ENCODE measurements around the gene MEI4. TPM values are rescaled to one million over a fixed set of nuclear protein-coding genes. Genes with fewer than 3 reads are reported as not detected.

MEI4 gene
- total and polyA plus RNA-seq, 3 experiments from 2014 or later = not detected

DNA sequence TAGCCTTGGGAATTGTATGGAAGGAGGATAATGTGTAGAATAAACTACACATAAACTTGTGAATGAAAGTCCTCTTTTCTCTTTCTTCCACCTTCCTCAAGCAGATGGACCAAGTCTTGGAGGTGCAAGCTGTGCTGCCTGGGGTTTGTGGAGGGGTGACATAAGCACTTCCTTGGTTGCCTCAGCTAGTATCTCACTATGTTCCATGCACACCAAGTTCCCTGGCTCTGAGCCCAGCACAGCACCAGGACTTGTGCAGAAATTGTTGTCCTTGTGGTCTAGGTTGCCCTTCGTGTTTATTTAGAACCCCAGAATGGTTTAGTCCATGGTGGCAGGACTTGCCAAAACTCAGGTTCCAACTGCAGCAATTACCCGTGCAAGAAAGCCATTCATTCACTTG, 110.3 kb downstream of the MEI4 start:
- Histone ChIP-seq H3K4me1 (ENCODE audit: insufficient read depth, low read length) (no peaks in the 10 kb centered on the region), H3K36me3 (ENCODE audit: insufficient read depth, low read length) (no peaks in the 10 kb centered on the region), H3K27ac (ENCODE audit: low read depth, low read length) (no peak overlapping the region), H3K9me3 (ENCODE audit: low read length) (no peaks in the 10 kb centered on the region), H3K27me3 (ENCODE audit: insufficient read depth, low read length, poor library complexity, severe bottlenecking) (no peaks in the 10 kb centered on the region), H3K4me3 (ENCODE audit: low read length) (no peak overlapping the region)
- ChIA-PET POLR2A (no interaction called here), CTCF (no interaction called here)
- Mint-ChIP-seq H3K27ac (no peak overlapping the region), H3K4me1 (no peaks in the 10 kb centered on the region), H3K9me3 (peaks cover 0 to 4% (median 2%) of the 10 kb centered on the region in 5 donors), H3K4me3 (no peak overlapping the region), H3K36me3 (no peaks in the 10 kb centered on the region), H3K27me3 (no peaks in the 10 kb centered on the region)
- no peak for DNase-seq

DNA sequence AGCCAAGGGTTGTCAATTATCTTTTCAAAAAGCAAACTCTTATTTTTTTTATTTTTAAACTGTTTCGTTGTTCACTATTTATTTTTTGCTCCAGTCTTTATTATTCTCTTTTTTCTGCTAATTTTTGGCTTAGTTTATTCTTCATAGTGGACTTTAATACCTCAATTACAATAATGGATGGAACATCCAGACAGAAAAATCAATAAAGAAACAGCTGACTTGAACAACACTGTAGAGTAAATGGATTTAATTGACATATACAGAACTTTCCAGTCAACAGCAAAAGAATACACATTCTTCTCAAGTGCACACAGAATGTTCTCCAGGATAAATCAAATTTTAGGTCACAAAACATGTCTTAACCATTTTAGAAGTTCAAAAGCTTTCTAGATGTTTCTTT, 111.5 kb downstream of the MEI4 start:
- Histone ChIP-seq H3K27me3 (ENCODE audit: insufficient read depth, low read length, poor library complexity, severe bottlenecking) (no peaks in the 10 kb centered on the region), H3K4me1 (ENCODE audit: insufficient read depth, low read length) (no peaks in the 10 kb centered on the region), H3K9me3 (ENCODE audit: low read length) (no peaks in the 10 kb centered on the region), H3K4me3 (ENCODE audit: low read length) (no peak overlapping the region), H3K36me3 (ENCODE audit: insufficient read depth, low read length) (no peaks in the 10 kb centered on the region), H3K27ac (ENCODE audit: low read depth, low read length) (no peak overlapping the region)
- H3K27me3 Mint-ChIP-seq = no peaks in the 10 kb centered on the region
- H3K36me3 Mint-ChIP-seq = no peaks in the 10 kb centered on the region
- peak overlapping the region in 1 of 8 donors; percentile 34 for H3K27ac Mint-ChIP-seq
- CTCF ChIA-PET = no interaction called here
- H3K4me1 Mint-ChIP-seq = no peaks in the 10 kb centered on the region
- H3K9me3 Mint-ChIP-seq = peaks cover 0 to 11% (median 0%) of the 10 kb centered on the region in 5 donors
- no peak overlapping the region for H3K4me3 Mint-ChIP-seq
- DNase-seq = no peak
- POLR2A ChIA-PET = no interaction called here

DNA sequence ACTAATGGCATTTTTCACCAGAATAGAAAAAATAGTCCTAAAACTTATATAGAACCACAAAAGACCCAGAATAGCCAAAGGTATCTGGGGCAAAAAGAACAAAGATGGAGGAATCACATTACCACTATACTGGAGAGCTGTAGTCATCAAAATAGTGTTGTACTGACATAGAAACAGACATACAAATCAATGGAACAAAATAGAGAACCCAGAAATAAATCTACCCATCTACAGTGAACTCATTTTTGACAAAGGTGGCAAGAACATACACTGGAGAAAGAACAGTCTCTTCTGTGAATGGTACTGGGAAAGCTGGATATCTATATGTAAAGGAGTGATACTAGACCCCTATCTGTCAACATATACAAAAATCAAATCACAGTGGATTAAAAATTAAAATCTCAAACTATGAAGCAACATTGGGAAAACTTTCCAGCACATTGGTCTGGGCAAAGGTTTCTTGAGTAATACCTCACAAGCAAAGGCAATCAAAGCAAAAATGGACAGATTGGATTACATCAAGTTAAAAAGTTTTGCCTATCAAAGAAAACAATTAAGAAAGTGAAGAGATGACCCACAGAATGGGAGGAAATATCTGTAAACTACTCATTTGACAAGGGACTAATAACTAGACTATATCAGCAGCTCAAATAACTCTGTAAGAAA, 120.5 kb downstream of the MEI4 start:
- Histone ChIP-seq H3K27ac (ENCODE audit: low read depth, low read length) (no peak overlapping the region), H3K4me3 (ENCODE audit: low read length) (no peak overlapping the region), H3K4me1 (ENCODE audit: insufficient read depth, low read length) (no peaks in the 10 kb centered on the region), H3K36me3 (ENCODE audit: insufficient read depth, low read length) (no peaks in the 10 kb centered on the region), H3K9me3 (ENCODE audit: low read length) (no peaks in the 10 kb centered on the region), H3K27me3 (ENCODE audit: insufficient read depth, low read length, poor library complexity, severe bottlenecking) (no peaks in the 10 kb centered on the region)
- no peaks in the 10 kb centered on the region for H3K4me1 Mint-ChIP-seq
- H3K4me3 Mint-ChIP-seq = no peak overlapping the region
- H3K9me3 Mint-ChIP-seq = peaks cover 0 to 10% (median 3%) of the 10 kb centered on the region in 5 donors
- no peaks in the 10 kb centered on the region for H3K27me3 Mint-ChIP-seq
- ChIA-PET CTCF (no interaction called here), POLR2A (no interaction called here)
- no peaks in the 10 kb centered on the region for H3K36me3 Mint-ChIP-seq
- no peak overlapping the region for H3K27ac Mint-ChIP-seq
- no peak for DNase-seq

DNA sequence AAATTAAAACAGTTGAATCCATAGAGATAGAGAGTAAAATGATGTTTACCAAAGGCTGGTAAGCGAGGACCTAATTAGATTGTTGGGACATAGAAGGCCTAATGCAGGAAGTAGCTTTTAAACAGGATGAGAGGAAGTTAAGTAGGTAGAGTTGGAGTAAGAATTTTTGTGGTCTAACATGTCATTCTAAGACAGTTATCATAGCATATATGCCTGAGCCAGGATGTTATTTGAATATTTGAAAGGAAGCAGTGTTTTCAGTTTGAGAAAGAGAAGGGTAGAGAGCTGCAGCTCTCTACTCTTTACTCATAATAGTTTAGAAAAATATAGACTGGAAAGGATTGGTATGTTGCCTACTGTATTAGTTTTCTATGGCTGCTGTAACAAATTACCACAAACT, 121.6 kb downstream of the MEI4 start:
- Mint-ChIP-seq H3K4me3 (no peak overlapping the region), H3K27me3 (no peaks in the 10 kb centered on the region), H3K9me3 (peaks cover 0 to 4% (median 3%) of the 10 kb centered on the region in 5 donors), H3K4me1 (no peaks in the 10 kb centered on the region), H3K36me3 (no peaks in the 10 kb centered on the region), H3K27ac (no peak overlapping the region)
- CTCF ChIA-PET = no interaction called here
- no peak overlapping the region for H3K27ac ChIP-seq (ENCODE audit: low read depth, low read length)
- H3K27me3 ChIP-seq (ENCODE audit: insufficient read depth, low read length, poor library complexity, severe bottlenecking) = no peaks in the 10 kb centered on the region
- no peaks in the 10 kb centered on the region for H3K36me3 ChIP-seq (ENCODE audit: insufficient read depth, low read length)
- H3K9me3 ChIP-seq (ENCODE audit: low read length) = no peaks in the 10 kb centered on the region
- POLR2A ChIA-PET = no interaction called here
- no peaks in the 10 kb centered on the region for H3K4me1 ChIP-seq (ENCODE audit: insufficient read depth, low read length)
- DNase-seq = no peak
- no peak overlapping the region for H3K4me3 ChIP-seq (ENCODE audit: low read length)

DNA sequence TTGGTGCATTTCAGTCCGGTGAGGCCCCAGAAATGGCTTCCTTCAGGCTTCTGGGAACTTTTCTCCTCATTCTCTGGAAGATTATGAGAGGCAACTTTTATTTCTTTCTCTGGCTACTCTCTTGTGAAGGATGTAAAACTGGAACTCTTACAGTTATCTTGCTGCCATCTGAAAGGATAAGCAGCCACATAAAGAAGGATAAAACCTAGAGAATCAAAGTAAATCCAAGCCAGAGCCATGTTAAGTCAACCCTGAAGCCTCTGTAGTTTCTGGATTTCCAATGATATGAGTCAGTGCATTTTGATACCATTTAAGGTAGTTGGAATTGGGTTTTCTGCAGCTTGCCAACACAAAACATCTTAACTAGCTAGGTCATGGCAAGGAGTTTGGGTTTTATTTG, 123.6 kb downstream of the MEI4 start:
- Mint-ChIP-seq H3K4me1 (no peaks in the 10 kb centered on the region), H3K36me3 (no peaks in the 10 kb centered on the region), H3K27ac (no peak overlapping the region)

DNA sequence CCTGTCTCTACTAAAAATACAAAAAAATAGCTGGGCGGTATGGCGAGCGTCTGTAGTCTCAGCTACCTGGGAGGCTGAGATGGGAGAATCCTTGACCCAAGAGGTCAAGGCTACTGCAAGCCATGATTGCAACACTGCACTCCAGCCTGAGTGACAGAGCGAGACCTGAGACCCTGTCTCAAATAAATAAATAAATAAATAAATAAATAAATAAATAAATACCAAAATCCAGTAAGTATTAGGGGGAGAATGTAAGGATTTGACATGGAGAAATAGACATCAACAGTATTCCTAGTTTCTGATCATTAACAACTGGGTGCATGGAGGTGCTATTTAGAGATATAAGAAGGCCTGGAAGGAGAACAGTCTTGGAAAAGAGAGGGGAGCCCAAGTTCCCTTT, 125.7 kb downstream of the MEI4 start:
- H3K36me3 Mint-ChIP-seq = no peaks in the 10 kb centered on the region
- H3K27me3 Mint-ChIP-seq = no peaks in the 10 kb centered on the region
- DNase-seq = no peak
- Histone ChIP-seq H3K27ac (ENCODE audit: low read depth, low read length) (no peak overlapping the region), H3K36me3 (ENCODE audit: insufficient read depth, low read length) (no peaks in the 10 kb centered on the region), H3K4me3 (ENCODE audit: low read length) (no peak overlapping the region), H3K9me3 (ENCODE audit: low read length) (no peaks in the 10 kb centered on the region), H3K4me1 (ENCODE audit: insufficient read depth, low read length) (no peaks in the 10 kb centered on the region), H3K27me3 (ENCODE audit: insufficient read depth, low read length, poor library complexity, severe bottlenecking) (no peaks in the 10 kb centered on the region)
- no peak overlapping the region for H3K4me3 Mint-ChIP-seq
- no peak overlapping the region for H3K27ac Mint-ChIP-seq
- peaks cover 0 to 3% (median 0%) of the 10 kb centered on the region in 5 donors for H3K9me3 Mint-ChIP-seq
- H3K4me1 Mint-ChIP-seq = no peaks in the 10 kb centered on the region
- CTCF ChIA-PET = no interaction called here
- POLR2A ChIA-PET = no interaction called here

More for the DNA sequence above, 123.6 kb downstream of the MEI4 start:
- CTCF ChIA-PET = interaction anchor here (1.1 kb wide), 1 partner anchor 11 kb away, joined by 3 read pairs; no protein-coding TSS in a partner anchor
- no peaks in the 10 kb centered on the region for H3K27me3 ChIP-seq (ENCODE audit: insufficient read depth, low read length, poor library complexity, severe bottlenecking)
- no peak for DNase-seq
- Mint-ChIP-seq H3K27me3 (no peaks in the 10 kb centered on the region), H3K9me3 (peaks cover 0 to 5% (median 3%) of the 10 kb centered on the region in 5 donors), H3K4me3 (no peak overlapping the region)
- H3K4me1 ChIP-seq (ENCODE audit: insufficient read depth, low read length) = no peaks in the 10 kb centered on the region
- POLR2A ChIA-PET = no interaction called here
- H3K27ac ChIP-seq (ENCODE audit: low read depth, low read length) = no peak overlapping the region
- H3K4me3 ChIP-seq (ENCODE audit: low read length) = no peak overlapping the region
- no peaks in the 10 kb centered on the region for H3K9me3 ChIP-seq (ENCODE audit: low read length)
- H3K36me3 ChIP-seq (ENCODE audit: insufficient read depth, low read length) = no peaks in the 10 kb centered on the region

DNA sequence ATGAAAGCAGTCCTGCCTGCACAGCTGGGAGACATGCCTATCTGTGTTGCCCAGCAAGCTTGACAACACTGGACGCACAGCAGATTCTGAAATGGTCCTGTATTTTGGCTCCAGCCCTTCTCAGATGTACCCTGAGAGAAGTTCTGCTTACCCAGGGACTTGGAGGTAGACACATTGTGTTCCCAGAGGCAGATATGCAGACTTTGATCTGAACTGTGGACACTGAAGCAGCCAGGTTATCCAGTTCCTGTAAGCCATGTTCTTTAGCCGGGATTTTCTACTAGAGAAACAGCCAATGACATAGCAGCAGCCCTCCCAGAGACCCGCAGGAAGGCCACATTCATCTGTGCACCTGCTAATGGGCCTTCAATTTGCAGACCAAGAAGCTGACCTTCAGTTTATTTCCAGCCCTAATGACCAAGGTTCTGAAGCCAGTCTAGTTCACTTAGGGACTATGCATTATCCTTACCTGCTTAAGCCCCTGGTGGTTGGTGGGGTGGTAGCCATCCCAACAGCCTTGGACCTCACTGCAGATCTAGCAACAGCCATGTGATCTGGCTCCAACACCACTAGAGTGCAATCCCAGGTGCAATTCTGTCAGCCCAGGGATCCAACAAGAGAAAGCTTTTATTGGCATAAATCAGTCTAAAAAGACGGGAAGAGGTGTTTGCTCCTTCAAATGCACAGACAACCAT, 134.2 kb downstream of the MEI4 start:
- no peaks in the 10 kb centered on the region for H3K9me3 ChIP-seq (ENCODE audit: low read length)
- no peaks in the 10 kb centered on the region for H3K27me3 ChIP-seq (ENCODE audit: insufficient read depth, low read length, poor library complexity, severe bottlenecking)
- Mint-ChIP-seq H3K27me3 (no peaks in the 10 kb centered on the region), H3K4me3 (no peak overlapping the region), H3K9me3 (peaks cover 8 to 12% (median 10%) of the 10 kb centered on the region in 5 donors), H3K4me1 (no peaks in the 10 kb centered on the region), H3K36me3 (no peaks in the 10 kb centered on the region), H3K27ac (no peak overlapping the region)
- H3K27ac ChIP-seq (ENCODE audit: low read depth, low read length) = no peak overlapping the region
- ChIA-PET CTCF (no interaction called here), POLR2A (no interaction called here)
- H3K4me1 ChIP-seq (ENCODE audit: insufficient read depth, low read length) = no peaks in the 10 kb centered on the region
- no peaks in the 10 kb centered on the region for H3K36me3 ChIP-seq (ENCODE audit: insufficient read depth, low read length)
- H3K4me3 ChIP-seq (ENCODE audit: low read length) = no peak overlapping the region
- DNase-seq = no peak

DNA sequence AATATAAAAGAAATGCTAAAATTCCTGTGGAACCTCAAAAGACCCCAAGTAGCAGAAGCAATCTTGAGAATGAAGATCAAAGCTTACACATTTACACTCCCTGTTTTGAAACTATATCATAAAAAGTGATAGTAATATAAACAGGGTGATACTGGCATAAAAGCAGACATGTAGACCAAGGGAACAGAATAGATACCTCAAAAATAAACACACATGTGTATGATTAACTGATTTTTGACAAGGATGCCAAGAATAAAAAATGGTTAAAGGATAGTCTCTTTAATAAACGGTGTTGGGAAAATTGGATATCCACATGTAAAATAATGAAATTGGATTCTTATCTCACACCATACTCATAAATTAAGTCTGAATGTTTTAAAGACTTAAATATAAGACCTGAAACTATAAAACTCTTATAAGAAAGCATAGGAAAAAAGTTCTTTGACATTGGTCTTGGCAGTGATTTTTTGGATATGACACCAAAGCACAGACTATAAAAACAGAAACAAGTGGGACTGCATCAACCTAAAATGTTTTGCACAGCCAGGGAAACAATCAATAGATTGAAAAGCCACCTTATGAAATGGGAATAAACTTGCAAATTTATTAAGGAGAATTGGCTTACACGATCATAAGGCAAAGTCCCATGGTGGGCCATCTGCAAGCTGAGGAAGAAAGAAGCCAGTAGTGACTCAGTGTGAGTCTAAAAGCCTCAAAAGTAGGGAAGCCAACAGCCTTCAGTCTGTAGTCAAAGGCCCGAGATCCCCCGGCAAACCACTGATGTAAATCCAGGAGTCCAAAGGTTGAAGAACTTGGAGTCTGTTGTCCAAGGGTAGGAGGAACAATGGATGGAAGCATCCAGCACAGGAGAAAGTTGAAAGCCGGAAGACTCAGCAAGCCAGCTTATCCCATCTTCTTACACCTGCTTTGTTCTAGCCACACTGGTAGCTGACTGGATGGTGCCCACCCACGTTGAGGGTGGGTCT, 144.3 kb downstream of the MEI4 start:
- Mint-ChIP-seq H3K36me3 (no peaks in the 10 kb centered on the region), H3K9me3 (peaks cover 5 to 43% (median 15%) of the 10 kb centered on the region in 5 donors), H3K4me3 (no peak overlapping the region), H3K27me3 (no peaks in the 10 kb centered on the region), H3K4me1 (no peaks in the 10 kb centered on the region), H3K27ac (no peak overlapping the region)
- no peak for DNase-seq
- no peak overlapping the region for H3K27ac ChIP-seq (ENCODE audit: low read depth, low read length)
- H3K4me3 ChIP-seq (ENCODE audit: low read length) = no peak overlapping the region
- no peaks in the 10 kb centered on the region for H3K36me3 ChIP-seq (ENCODE audit: insufficient read depth, low read length)
- CTCF ChIA-PET = no interaction called here
- POLR2A ChIA-PET = no interaction called here
- H3K9me3 ChIP-seq (ENCODE audit: low read length) = no peaks in the 10 kb centered on the region
- no peaks in the 10 kb centered on the region for H3K4me1 ChIP-seq (ENCODE audit: insufficient read depth, low read length)
- H3K27me3 ChIP-seq (ENCODE audit: insufficient read depth, low read length, poor library complexity, severe bottlenecking) = no peaks in the 10 kb centered on the region

Measured in CD8-positive, alpha-beta memory T cell (primary cell).